Stimulated activated naive CD8-positive, alpha-beta T cell treated with anti-CD3 and anti-CD28 coated beads, Interleukin-15, Interleukin-2, amounts not matched to agents 100 ng/mL and 50 ng/mL, for 24 hours (primary cell): Measurements from ENCODE around the gene NFIX.
"Not testable (repeated sequence)": the region's sequence is repeated elsewhere in the genome, so short reads cannot be mapped to it uniquely, and the experiment has no call there.

ENCODE experiments used
- H3K27ac Mint-ChIP-seq: one replicate; pipeline ENCODE4 v1.8.0; 2021; ENCODE audit warnings: mild to moderate bottlenecking, mixed read lengths
- H3K27me3 Mint-ChIP-seq: one replicate; pipeline ENCODE4 v1.8.0; 2021; ENCODE audit warnings: mixed read lengths
- H3K36me3 Mint-ChIP-seq: one replicate; pipeline ENCODE4 v1.8.0; 2021; ENCODE audit warnings: low read depth, mixed read lengths
- H3K4me1 Mint-ChIP-seq: one replicate; pipeline ENCODE4 v1.8.0; 2021; ENCODE audit warnings: low read depth, mixed read lengths
- H3K4me3 Mint-ChIP-seq: one replicate; pipeline ENCODE4 v1.8.0; 2021; ENCODE audit warnings: mild to moderate bottlenecking, mixed read lengths
- H3K9me3 Mint-ChIP-seq: one replicate; pipeline ENCODE4 v1.8.0; 2021; ENCODE audit warnings: mixed read lengths

Gene NFIX

GRCh38 chr19:12975221-12975741 is 20.0 kb upstream of the NFIX start:
- Mint-ChIP-seq H3K4me3 (no peak overlapping the region), H3K27me3 (peaks cover 10% of the 10 kb centered on the region), H3K36me3 (no peaks in the 10 kb centered on the region), H3K4me1 (peaks cover 5% of the 10 kb centered on the region), H3K27ac (no peak overlapping the region), H3K9me3 (no peaks in the 10 kb centered on the region)

GRCh38 chr19:12976109-12976508 is 19.2 kb upstream of the NFIX start:
- H3K36me3 Mint-ChIP-seq, H3K27ac Mint-ChIP-seq, H3K4me1 Mint-ChIP-seq, H3K4me3 Mint-ChIP-seq, H3K9me3 Mint-ChIP-seq, H3K27me3 Mint-ChIP-seq: not testable (repeated sequence)

DNA sequence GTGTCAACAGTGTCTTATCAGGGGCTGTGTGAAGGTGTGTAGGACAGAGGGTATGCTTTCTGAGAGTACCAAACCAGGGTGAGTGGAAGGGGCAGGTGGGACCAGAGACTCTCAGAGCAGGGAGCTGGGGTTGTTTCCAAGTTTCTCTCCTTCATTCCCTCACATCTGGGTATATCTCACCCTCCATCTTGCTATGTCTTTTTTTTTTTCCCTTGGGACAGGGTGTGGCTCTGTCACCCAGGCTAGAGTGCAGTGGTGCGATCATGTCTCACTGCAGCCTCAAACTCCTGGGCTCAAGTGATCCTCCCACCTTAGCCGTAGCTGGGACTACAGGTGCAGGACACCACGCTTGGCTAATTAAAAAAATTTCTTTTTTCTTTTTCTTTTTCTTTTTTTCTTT is 15.3 kb upstream of the NFIX start:
- H3K4me3 Mint-ChIP-seq = no peak overlapping the region
- no peaks in the 10 kb centered on the region for H3K9me3 Mint-ChIP-seq
- peaks cover 10% of the 10 kb centered on the region for H3K27me3 Mint-ChIP-seq
- H3K36me3 Mint-ChIP-seq = no peaks in the 10 kb centered on the region
- no peaks in the 10 kb centered on the region for H3K4me1 Mint-ChIP-seq
- H3K27ac Mint-ChIP-seq = no peak overlapping the region

- peaks cover 11% of the 10 kb centered on the region for H3K27me3 Mint-ChIP-seq
- no peak overlapping the region for H3K4me3 Mint-ChIP-seq
- peaks cover 4% of the 10 kb centered on the region for H3K4me1 Mint-ChIP-seq
- no peaks in the 10 kb centered on the region for H3K9me3 Mint-ChIP-seq
- H3K27ac Mint-ChIP-seq = no peak overlapping the region
- H3K36me3 Mint-ChIP-seq = no peaks in the 10 kb centered on the region
These were observed 12.6 kb upstream of the NFIX start for GRCh38 chr19:12982648-12983047.

DNA sequence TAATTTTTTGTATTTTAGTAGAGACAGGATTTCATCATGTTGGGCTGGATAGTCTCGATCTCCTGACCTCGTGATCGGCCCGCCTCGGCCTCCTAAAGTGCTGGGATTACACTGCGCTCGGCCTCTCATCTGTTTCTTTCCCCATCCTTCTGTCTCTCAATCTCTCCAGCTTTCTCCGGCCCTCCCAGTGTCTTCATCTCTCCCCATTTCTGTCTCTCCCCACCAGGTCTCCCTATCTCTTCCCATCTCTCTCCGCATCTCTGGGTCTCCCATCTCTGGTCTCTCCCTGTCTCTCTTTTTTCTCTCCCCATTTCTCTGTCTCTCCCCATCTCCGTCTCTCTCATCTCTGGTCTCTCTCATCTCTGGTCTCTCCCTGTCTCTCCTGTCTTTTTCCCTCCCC is 12.2 kb upstream of the NFIX start:
- peaks cover 4% of the 10 kb centered on the region for H3K4me1 Mint-ChIP-seq
- H3K36me3 Mint-ChIP-seq = no peaks in the 10 kb centered on the region
- H3K27me3 Mint-ChIP-seq = peaks cover 6% of the 10 kb centered on the region
- no peak overlapping the region for H3K4me3 Mint-ChIP-seq
- no peaks in the 10 kb centered on the region for H3K9me3 Mint-ChIP-seq
- no peak overlapping the region for H3K27ac Mint-ChIP-seq

GRCh38 chr19:12983542-12984142 is 11.6 kb upstream of the NFIX start:
- peaks cover 6% of the 10 kb centered on the region for H3K27me3 Mint-ChIP-seq
- no peak overlapping the region for H3K27ac Mint-ChIP-seq

DNA sequence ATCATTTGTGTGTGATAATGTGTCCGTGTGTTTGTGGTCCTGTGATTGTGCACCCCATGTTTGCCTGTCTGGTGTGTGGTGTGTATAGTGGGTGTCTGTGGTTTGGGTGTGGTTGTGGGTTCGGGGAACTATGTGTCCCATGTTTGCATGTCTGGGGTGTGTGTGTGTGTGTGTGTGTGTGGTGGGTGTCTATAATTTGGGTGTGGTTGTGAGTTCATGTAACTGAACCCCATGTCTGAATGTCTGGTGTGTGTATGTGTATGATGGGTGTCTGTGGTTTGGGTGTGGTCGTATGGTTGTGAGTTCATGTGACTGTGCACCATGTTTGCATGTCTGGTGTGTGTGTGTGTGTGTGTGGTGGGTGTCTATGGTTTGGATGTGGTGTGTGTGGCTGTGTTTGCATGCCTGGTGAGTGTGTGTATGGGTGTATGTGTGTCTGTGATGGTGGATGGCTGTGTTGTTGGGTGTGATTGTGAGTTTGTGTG is 11.1 kb upstream of the NFIX start:
- H3K4me3 Mint-ChIP-seq = no peak overlapping the region
- no peak overlapping the region for H3K27ac Mint-ChIP-seq
- H3K27me3 Mint-ChIP-seq = peaks cover 6% of the 10 kb centered on the region
- H3K9me3 Mint-ChIP-seq = no peaks in the 10 kb centered on the region
- H3K36me3 Mint-ChIP-seq = no peaks in the 10 kb centered on the region
- H3K4me1 Mint-ChIP-seq = peaks cover 4% of the 10 kb centered on the region

More at GRCh38 chr19:12983542-12984142, 11.6 kb upstream of the NFIX start:
- Mint-ChIP-seq H3K9me3 (no peaks in the 10 kb centered on the region), H3K4me1 (peaks cover 4% of the 10 kb centered on the region), H3K4me3 (no peak overlapping the region), H3K36me3 (no peaks in the 10 kb centered on the region)

DNA sequence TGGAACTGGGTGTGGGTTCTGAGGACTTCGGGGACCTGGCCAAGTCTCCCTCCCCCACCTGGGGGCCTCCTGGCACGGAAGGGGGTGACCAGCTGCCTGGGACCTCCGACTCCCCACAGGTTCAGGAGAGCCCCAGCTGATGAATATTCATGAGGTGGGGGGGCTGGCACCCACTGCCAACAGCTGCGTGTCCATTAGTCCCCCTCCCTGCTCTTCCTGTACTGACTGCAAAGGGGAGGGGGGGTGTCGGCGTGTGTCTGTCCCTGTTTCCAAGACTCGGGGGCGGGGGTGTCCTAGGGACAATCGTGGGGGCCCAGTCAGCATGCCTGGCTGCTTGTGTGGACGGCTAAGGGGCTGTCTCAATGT is 10.6 kb upstream of the NFIX start:
- Mint-ChIP-seq H3K36me3 (no peaks in the 10 kb centered on the region), H3K4me3 (no peak overlapping the region), H3K4me1 (peaks cover 4% of the 10 kb centered on the region), H3K27ac (no peak overlapping the region), H3K27me3 (peaks cover 6% of the 10 kb centered on the region), H3K9me3 (no peaks in the 10 kb centered on the region)

DNA sequence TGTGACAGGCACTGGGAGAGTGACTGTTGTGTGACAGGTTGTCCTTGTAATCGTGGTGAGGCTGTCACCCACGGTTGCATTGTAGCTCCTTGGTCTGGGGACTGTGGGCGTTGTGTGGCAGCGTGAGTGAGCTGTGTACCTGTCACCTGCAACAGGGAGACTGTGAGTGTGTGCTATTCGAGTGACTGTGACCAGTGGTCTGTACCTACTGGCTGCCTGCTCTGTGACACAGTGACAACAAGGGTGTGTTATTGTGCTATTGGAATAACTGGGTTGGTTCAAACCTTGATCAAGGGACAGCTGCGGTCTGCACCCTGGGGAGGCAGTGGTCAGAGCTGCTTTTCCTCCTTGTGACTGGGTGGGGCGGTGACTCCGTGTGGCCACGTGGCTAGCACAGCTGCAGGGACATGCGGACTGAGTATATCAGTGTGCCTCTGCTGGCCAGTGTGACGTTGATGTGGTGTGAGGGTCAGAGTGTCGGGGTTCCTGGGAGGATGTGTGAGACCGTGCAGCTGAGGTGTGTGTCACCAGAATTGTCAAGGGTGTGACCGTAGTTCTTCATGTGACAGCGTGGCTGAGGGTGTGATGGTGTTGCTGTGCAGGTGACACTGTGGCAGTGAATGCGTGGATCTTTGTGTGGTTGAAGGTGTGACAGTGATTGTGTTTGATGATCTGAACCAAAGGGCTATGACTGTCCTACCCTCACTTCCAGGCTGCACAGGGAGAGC is 10.1 kb upstream of the NFIX start:
- Mint-ChIP-seq H3K4me1 (peaks cover 4% of the 10 kb centered on the region), H3K27ac (no peak overlapping the region), H3K36me3 (no peaks in the 10 kb centered on the region), H3K27me3 (peaks cover 6% of the 10 kb centered on the region), H3K4me3 (no peak overlapping the region), H3K9me3 (no peaks in the 10 kb centered on the region)

DNA sequence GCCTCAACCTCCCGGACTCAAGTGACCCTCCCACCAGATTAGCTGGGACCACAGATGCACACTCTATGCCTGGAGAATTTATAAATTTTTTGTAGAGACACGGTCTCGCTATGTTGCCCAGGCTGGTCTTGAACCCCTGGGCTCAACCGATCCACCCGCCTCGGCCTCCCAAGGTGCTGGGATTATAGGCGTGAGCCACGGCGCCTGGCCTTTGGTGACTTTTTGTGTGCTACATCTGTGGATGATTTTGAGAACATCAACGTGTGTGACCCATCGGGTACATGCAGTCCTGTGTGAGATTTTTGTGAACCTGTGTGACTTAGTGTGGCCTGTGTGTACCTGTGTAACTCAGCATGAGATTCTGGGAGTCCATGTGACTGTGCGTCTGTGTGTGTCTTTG is 8.5 kb upstream of the NFIX start:
- H3K27ac Mint-ChIP-seq = no peak overlapping the region
- no peak overlapping the region for H3K4me3 Mint-ChIP-seq
- no peaks in the 10 kb centered on the region for H3K36me3 Mint-ChIP-seq

DNA sequence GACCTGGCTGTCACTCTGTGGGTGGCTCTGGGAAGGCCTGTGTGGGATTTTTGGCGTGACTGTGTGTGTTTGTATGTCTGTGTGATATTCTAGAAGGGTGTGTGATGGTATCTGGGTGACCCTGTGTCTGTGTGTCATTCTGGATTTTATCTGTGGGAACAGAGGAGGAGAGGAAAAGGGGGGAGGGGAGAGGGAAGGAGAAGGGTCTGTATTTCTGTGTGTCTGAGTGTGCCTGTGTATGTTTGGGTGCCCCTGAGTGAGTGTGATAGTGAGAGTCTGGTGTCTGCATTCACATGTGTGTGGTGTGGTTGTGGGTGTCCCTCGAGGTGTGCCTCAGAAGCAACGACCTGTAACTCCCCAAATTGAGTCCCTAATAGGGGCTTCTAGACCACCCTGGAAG is 8.1 kb upstream of the NFIX start:
- no peak overlapping the region for H3K27ac Mint-ChIP-seq
- no peaks in the 10 kb centered on the region for H3K9me3 Mint-ChIP-seq
- peaks cover 6% of the 10 kb centered on the region for H3K27me3 Mint-ChIP-seq
- H3K4me3 Mint-ChIP-seq = no peak overlapping the region
- peaks cover 4% of the 10 kb centered on the region for H3K4me1 Mint-ChIP-seq
- H3K36me3 Mint-ChIP-seq = no peaks in the 10 kb centered on the region

More for the DNA sequence above, 8.5 kb upstream of the NFIX start:
- peaks cover 6% of the 10 kb centered on the region for H3K27me3 Mint-ChIP-seq
- H3K9me3 Mint-ChIP-seq = no peaks in the 10 kb centered on the region
- peaks cover 4% of the 10 kb centered on the region for H3K4me1 Mint-ChIP-seq

DNA sequence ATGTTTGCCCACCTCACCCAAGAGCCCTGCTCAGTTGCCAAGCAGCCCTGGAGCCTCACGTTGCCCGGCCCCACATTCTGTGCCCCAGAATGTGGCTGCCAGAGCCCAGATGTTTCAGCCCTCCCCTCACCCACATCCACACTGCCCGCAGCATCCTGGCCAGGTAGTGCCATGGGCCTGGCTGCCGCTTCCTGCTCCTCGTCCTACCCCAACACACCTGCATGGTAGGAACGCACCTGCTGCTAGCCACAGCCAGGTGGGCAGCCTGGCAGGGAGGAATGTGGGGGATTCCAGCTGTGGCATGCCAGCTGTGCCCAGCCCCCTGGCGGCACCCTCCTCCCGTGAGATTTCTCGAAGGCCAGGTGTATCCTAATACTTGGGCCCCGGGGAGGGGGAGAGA is 7.5 kb upstream of the NFIX start:
- H3K36me3 Mint-ChIP-seq = no peaks in the 10 kb centered on the region
- no peak overlapping the region for H3K4me3 Mint-ChIP-seq
- H3K4me1 Mint-ChIP-seq = peaks cover 4% of the 10 kb centered on the region
- no peak overlapping the region for H3K27ac Mint-ChIP-seq
- H3K9me3 Mint-ChIP-seq = no peaks in the 10 kb centered on the region
- H3K27me3 Mint-ChIP-seq = peaks cover 6% of the 10 kb centered on the region

DNA sequence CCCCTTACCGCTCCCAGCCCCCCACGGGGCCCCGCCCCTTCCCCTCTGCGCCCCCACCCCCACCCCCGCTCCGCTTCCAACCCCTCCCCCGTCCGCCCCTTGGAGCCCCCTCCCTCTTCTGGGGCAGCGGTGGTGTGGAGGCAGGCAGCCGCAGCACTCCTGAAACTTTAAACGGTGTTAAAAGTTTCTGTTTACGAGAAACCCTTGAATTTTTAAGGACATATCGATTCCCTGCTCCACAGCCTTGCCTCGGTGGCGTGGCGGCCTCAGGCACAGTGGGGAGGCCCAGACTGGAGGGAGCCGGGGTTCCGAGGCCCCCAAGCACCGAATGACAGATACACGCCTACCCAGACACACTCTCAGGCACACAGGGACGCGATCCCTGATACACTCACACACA is 4.8 kb upstream of the NFIX start:
- no peak overlapping the region for H3K27ac Mint-ChIP-seq
- H3K36me3 Mint-ChIP-seq = no peaks in the 10 kb centered on the region
- peaks cover 8% of the 10 kb centered on the region for H3K4me1 Mint-ChIP-seq
- no peaks in the 10 kb centered on the region for H3K9me3 Mint-ChIP-seq
- H3K27me3 Mint-ChIP-seq = peaks cover 15% of the 10 kb centered on the region
- H3K4me3 Mint-ChIP-seq = no peak overlapping the region

DNA sequence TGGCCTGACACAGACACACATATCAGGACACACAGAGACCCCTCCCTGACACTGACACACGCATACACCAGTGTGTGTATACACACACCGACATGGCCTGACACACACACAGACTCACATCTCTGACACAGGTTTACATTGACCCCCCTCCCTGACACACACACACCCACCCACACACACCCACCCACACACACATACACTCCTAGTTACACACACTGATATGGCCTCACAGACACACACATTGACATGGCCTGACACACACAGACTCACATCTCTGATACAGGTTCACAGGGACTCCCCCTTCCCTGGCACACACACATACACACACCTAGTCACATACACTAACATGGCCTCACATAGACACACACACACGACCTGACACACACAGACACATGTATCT is 4.4 kb upstream of the NFIX start:
- Mint-ChIP-seq H3K4me3 (no peak overlapping the region), H3K36me3 (no peaks in the 10 kb centered on the region), H3K27ac (no peak overlapping the region), H3K9me3 (no peaks in the 10 kb centered on the region), H3K27me3 (peaks cover 15% of the 10 kb centered on the region), H3K4me1 (peaks cover 7% of the 10 kb centered on the region)

DNA sequence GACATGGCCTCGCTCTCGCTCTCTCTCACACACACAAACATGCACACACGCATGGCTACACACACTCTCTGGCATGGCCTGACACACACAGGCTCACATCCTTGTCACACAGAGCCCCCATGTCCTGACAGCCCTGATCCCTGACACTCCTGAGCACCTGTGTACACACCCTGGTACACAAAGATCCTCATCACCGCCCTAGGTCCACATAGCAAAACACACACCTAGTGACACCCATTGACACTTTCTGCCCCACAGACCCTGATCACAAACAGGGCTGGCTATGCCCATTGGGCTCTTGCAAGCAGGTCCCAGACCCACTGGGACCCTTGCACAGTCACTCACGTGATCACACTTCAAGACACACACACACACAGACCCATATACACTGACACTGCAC is 4.0 kb upstream of the NFIX start:
- H3K9me3 Mint-ChIP-seq = no peaks in the 10 kb centered on the region
- no peak overlapping the region for H3K27ac Mint-ChIP-seq
- peaks cover 7% of the 10 kb centered on the region for H3K4me1 Mint-ChIP-seq
- H3K36me3 Mint-ChIP-seq = no peaks in the 10 kb centered on the region
- peaks cover 15% of the 10 kb centered on the region for H3K27me3 Mint-ChIP-seq
- H3K4me3 Mint-ChIP-seq = no peak overlapping the region

DNA sequence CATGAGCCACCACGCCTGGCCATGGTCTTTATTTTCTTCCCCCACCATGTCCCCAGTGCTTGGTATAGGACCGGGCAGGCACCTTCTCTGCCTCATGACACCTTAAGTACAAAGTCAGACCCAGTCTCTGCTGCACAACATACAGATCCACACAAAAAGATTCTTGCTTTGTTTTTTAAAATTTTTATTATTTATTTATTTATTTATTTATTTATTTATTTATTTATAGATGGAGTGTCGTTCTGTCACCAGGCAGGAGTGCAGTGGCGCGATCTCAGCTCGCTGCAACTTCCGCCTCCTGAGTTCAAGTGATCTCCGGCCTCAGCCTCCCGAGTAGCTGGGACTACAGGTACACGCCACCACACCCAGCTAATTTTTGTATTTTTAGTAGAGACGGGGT is 2.5 kb upstream of the NFIX start:
- Mint-ChIP-seq H3K27me3 (peaks cover 10% of the 10 kb centered on the region), H3K36me3 (no peaks in the 10 kb centered on the region), H3K4me1 (peaks cover 7% of the 10 kb centered on the region), H3K9me3 (no peaks in the 10 kb centered on the region), H3K4me3 (no peak overlapping the region), H3K27ac (no peak overlapping the region)
